Activated naive CD4-positive, alpha-beta T cell treated with anti-CD3 and anti-CD28 coated beads for 36 hours (primary cell): Measurements from ENCODE around the gene SIM2. TPM values are rescaled to one million over a fixed set of nuclear protein-coding genes. Genes with fewer than 3 reads are reported as not detected.
"Not testable (repeated sequence)": the region's sequence is repeated elsewhere in the genome, so short reads cannot be mapped to it uniquely, and the experiment has no call there.

ENCODE experiments used
- CTCF ChIA-PET: fragments of 350-600 bp; sonication (Branson Sonifier 250); formaldehyde crosslinking; loops from one replicate; lab custom pipeline; 2021; ENCODE audit warnings: antibody characterized with exemption; lab: Charles Lee
- DNase-seq: peaks from one replicate; pipeline ENCODE4 v3.0.0-alpha.2; 2020
- H3K27ac Mint-ChIP-seq: one replicate; pipeline ENCODE4 v1.8.0; 2021; ENCODE audit warnings: mild to moderate bottlenecking, mixed read lengths
- H3K27me3 Mint-ChIP-seq: one replicate; pipeline ENCODE4 v1.8.0; 2021; ENCODE audit warnings: low read depth, mixed read lengths
- H3K36me3 Mint-ChIP-seq: one replicate; pipeline ENCODE4 v1.8.0; 2021; ENCODE audit warnings: low read depth, mixed read lengths
- H3K4me1 Mint-ChIP-seq: one replicate; pipeline ENCODE4 v1.8.0; 2021; ENCODE audit warnings: low read depth, mixed read lengths
- H3K4me3 Mint-ChIP-seq: one replicate; pipeline ENCODE4 v1.8.0; 2021; ENCODE audit warnings: mild to moderate bottlenecking, moderate library complexity, mixed read lengths
- H3K9me3 Mint-ChIP-seq: one replicate; pipeline ENCODE4 v1.8.0; 2021; ENCODE audit warnings: mixed read lengths
- intact Hi-C: fragments of 100-400 bp; cut with micrococcal nuclease; formaldehyde crosslinking; loops from one replicate; pipeline ENCODE4 v1.15.1; 2023
- total RNA-seq, 2 experiments: library from RNA; stranded (reverse); gene quantifications; one replicate each; pipeline ENCODE4 v1.2.3, GENCODE V29; 2021

The SIM2 gene
- total RNA-seq = under 1 TPM; 0.74 to 0.94 TPM

GRCh38 chr21:36698981-36699545 is at the start of gene SIM2:
TSS of gene SIM2 (plus strand) at chr21:36699115. CDS start at chr21:36699747, 632 bp downstream.
- no peak for DNase-seq
- intact Hi-C loops = no loop called here
- Mint-ChIP-seq H3K4me3 (peak within 1 kb of the TSS; percentile 64), H3K9me3 (no peaks in the 10 kb centered on the region), H3K27me3 (peaks cover 76% of the 10 kb centered on the region), H3K36me3 (no peaks in the 10 kb centered on the region), H3K27ac (no peak within 1 kb of the TSS), H3K4me1 (peaks cover 26% of the 10 kb centered on the region)
- CTCF ChIA-PET = no interaction called here

GRCh38 chr21:36654324-36654723 is 44.6 kb upstream of the SIM2 start:
- H3K27ac Mint-ChIP-seq = no peak overlapping the region
- CTCF ChIA-PET = no interaction called here
- peaks cover 11% of the 10 kb centered on the region for H3K27me3 Mint-ChIP-seq
- no peaks in the 10 kb centered on the region for H3K9me3 Mint-ChIP-seq
- DNase-seq = no peak
- no peaks in the 10 kb centered on the region for H3K36me3 Mint-ChIP-seq
- no peaks in the 10 kb centered on the region for H3K4me1 Mint-ChIP-seq
- intact Hi-C loops = no loop called here
- no peak overlapping the region for H3K4me3 Mint-ChIP-seq

- Mint-ChIP-seq H3K36me3 (no peaks in the 10 kb centered on the region), H3K4me3 (no peak overlapping the region), H3K27ac (no peak overlapping the region), H3K27me3 (peaks cover 11% of the 10 kb centered on the region), H3K9me3 (no peaks in the 10 kb centered on the region), H3K4me1 (no peaks in the 10 kb centered on the region)
- CTCF ChIA-PET = interaction anchor here (0.6 to 0.7 kb wide), 2 partner anchors 24 to 148 kb away, joined by 5 read pairs; no protein-coding TSS in a partner anchor
- DNase-seq = no peak
- intact Hi-C loops = no loop called here
These were observed 44.1 kb upstream of the SIM2 start for GRCh38 chr21:36654796-36655325.

GRCh38 chr21:36656138-36656537 is 42.8 kb upstream of the SIM2 start:
- DNase-seq = no peak
- no peaks in the 10 kb centered on the region for H3K4me1 Mint-ChIP-seq
- H3K9me3 Mint-ChIP-seq = no peaks in the 10 kb centered on the region
- H3K27ac Mint-ChIP-seq = no peak overlapping the region
- no peaks in the 10 kb centered on the region for H3K36me3 Mint-ChIP-seq
- no peak overlapping the region for H3K4me3 Mint-ChIP-seq
- CTCF ChIA-PET = no interaction called here
- intact Hi-C loops = no loop called here
- peaks cover 18% of the 10 kb centered on the region for H3K27me3 Mint-ChIP-seq

- DNase-seq, H3K9me3 Mint-ChIP-seq, H3K27ac Mint-ChIP-seq, H3K4me1 Mint-ChIP-seq, intact Hi-C loops, H3K36me3 Mint-ChIP-seq, H3K4me3 Mint-ChIP-seq: not testable (repeated sequence)
- peaks cover 20% of the 10 kb centered on the region for H3K27me3 Mint-ChIP-seq
- CTCF ChIA-PET = interaction anchor here (0.6 to 1.5 kb wide), 2 partner anchors 27 to 153 kb away, joined by 5 to 6 read pairs; no protein-coding TSS in a partner anchor
These were observed 41.6 kb upstream of the SIM2 start for GRCh38 chr21:36657290-36657689.

GRCh38 chr21:36657999-36658398 is 40.9 kb upstream of the SIM2 start:
- H3K27me3 Mint-ChIP-seq = peaks cover 20% of the 10 kb centered on the region
- CTCF ChIA-PET = interaction anchor here (0.6 to 1.5 kb wide), 2 partner anchors 27 to 154 kb away, joined by 5 to 6 read pairs; no protein-coding TSS in a partner anchor
- intact Hi-C loops = no loop called here
- H3K4me3 Mint-ChIP-seq = no peak overlapping the region
- H3K27ac Mint-ChIP-seq = no peak overlapping the region
- no peak for DNase-seq
- H3K9me3 Mint-ChIP-seq = no peaks in the 10 kb centered on the region
- no peaks in the 10 kb centered on the region for H3K36me3 Mint-ChIP-seq
- H3K4me1 Mint-ChIP-seq = no peaks in the 10 kb centered on the region

GRCh38 chr21:36658926-36659325 is 40.0 kb upstream of the SIM2 start:
- DNase-seq = no peak
- H3K4me3 Mint-ChIP-seq = no peak overlapping the region
- no peaks in the 10 kb centered on the region for H3K9me3 Mint-ChIP-seq
- H3K36me3 Mint-ChIP-seq = no peaks in the 10 kb centered on the region
- no peaks in the 10 kb centered on the region for H3K4me1 Mint-ChIP-seq
- no peak overlapping the region for H3K27ac Mint-ChIP-seq
- intact Hi-C loops = no loop called here
- CTCF ChIA-PET = interaction anchor here (1.1 to 1.5 kb wide), 2 partner anchors 28 to 100 kb away, joined by 3 to 6 read pairs; no protein-coding TSS in a partner anchor
- H3K27me3 Mint-ChIP-seq = peaks cover 20% of the 10 kb centered on the region

GRCh38 chr21:36661511-36662309 is 37.2 kb upstream of the SIM2 start:
- CTCF ChIA-PET = interaction anchor here (0.6 to 1.0 kb wide), 3 partner anchors 31 to 287 kb away, joined by 3 to 4 read pairs (median 3); no protein-coding TSS in a partner anchor

GRCh38 chr21:36663033-36663855 is 35.7 kb upstream of the SIM2 start:
- CTCF ChIA-PET = interaction anchor here (0.6 to 2.4 kb wide), 4 partner anchors 30 to 478 kb away, joined by 3 to 15 read pairs (median 3); no protein-coding TSS in a partner anchor
- H3K4me3 Mint-ChIP-seq = no peak overlapping the region
- intact Hi-C loops = no loop called here
- no peaks in the 10 kb centered on the region for H3K36me3 Mint-ChIP-seq
- no peaks in the 10 kb centered on the region for H3K9me3 Mint-ChIP-seq
- H3K27me3 Mint-ChIP-seq = peaks cover 15% of the 10 kb centered on the region
- no peak overlapping the region for H3K27ac Mint-ChIP-seq
- H3K4me1 Mint-ChIP-seq = no peaks in the 10 kb centered on the region
- DNase-seq = no peak

More at GRCh38 chr21:36661511-36662309, 37.2 kb upstream of the SIM2 start:
- H3K27ac Mint-ChIP-seq = no peak overlapping the region
- H3K27me3 Mint-ChIP-seq = peaks cover 17% of the 10 kb centered on the region
- no peaks in the 10 kb centered on the region for H3K36me3 Mint-ChIP-seq
- H3K4me3 Mint-ChIP-seq = no peak overlapping the region
- intact Hi-C loops = no loop called here
- no peaks in the 10 kb centered on the region for H3K9me3 Mint-ChIP-seq
- no peaks in the 10 kb centered on the region for H3K4me1 Mint-ChIP-seq
- DNase-seq = peak; percentile 12

GRCh38 chr21:36664662-36664990 is 34.3 kb upstream of the SIM2 start:
- CTCF ChIA-PET = interaction anchor here (0.5 to 2.4 kb wide), 5 partner anchors 31 to 228 kb away, joined by 3 to 15 read pairs (median 4); no protein-coding TSS in a partner anchor
- no peaks in the 10 kb centered on the region for H3K4me1 Mint-ChIP-seq
- H3K27ac Mint-ChIP-seq = no peak overlapping the region
- peaks cover 11% of the 10 kb centered on the region for H3K27me3 Mint-ChIP-seq
- no peak for DNase-seq
- H3K4me3 Mint-ChIP-seq = no peak overlapping the region
- H3K9me3 Mint-ChIP-seq = no peaks in the 10 kb centered on the region
- no peaks in the 10 kb centered on the region for H3K36me3 Mint-ChIP-seq
- intact Hi-C loops = no loop called here

- CTCF ChIA-PET = no interaction called here
- intact Hi-C loops = no loop called here
- no peaks in the 10 kb centered on the region for H3K36me3 Mint-ChIP-seq
- H3K4me3 Mint-ChIP-seq = no peak overlapping the region
- H3K9me3 Mint-ChIP-seq = no peaks in the 10 kb centered on the region
- H3K27me3 Mint-ChIP-seq = peaks cover 6% of the 10 kb centered on the region
- no peak for DNase-seq
- no peaks in the 10 kb centered on the region for H3K4me1 Mint-ChIP-seq
- no peak overlapping the region for H3K27ac Mint-ChIP-seq
These were observed 33.1 kb upstream of the SIM2 start for GRCh38 chr21:36665806-36666205.

GRCh38 chr21:36668713-36669112 is 30.2 kb upstream of the SIM2 start:
- CTCF ChIA-PET = no interaction called here
- DNase-seq = no peak
- Mint-ChIP-seq H3K27ac (no peak overlapping the region), H3K27me3 (peaks cover 3% of the 10 kb centered on the region), H3K36me3 (no peaks in the 10 kb centered on the region), H3K4me1 (no peaks in the 10 kb centered on the region), H3K4me3 (no peak overlapping the region), H3K9me3 (no peaks in the 10 kb centered on the region)
- intact Hi-C loops = no loop called here
